Neutrophil (primary cell): Measurements from ENCODE around the gene TAPBPL.
A peak's percentile ranks its signal among the peaks of the same experiment; 100 is the strongest.
"Not testable (repeated sequence)": the region's sequence is repeated elsewhere in the genome, so short reads cannot be mapped to it uniquely, and the experiment has no call there.

Source experiments
- H3K27ac ChIP-seq: fragments of 200-600 bp; sonication (generic); 2 replicates; pipeline ENCODE4 v1.5.1; 2016; ENCODE audit warnings: mild to moderate bottlenecking, moderate library complexity
- H3K27me3 ChIP-seq: fragments of 200-600 bp; sonication (generic); 2 replicates; pipeline ENCODE4 v1.6.0; 2016; ENCODE audit warnings: mild to moderate bottlenecking
- H3K36me3 ChIP-seq: fragments of 200-600 bp; sonication (generic); 2 replicates; pipeline ENCODE4 v1.5.1; 2017
- H3K4me1 ChIP-seq, 2 experiments: fragments of 200-600 bp in 1 of 2; sonication (generic) in 1 of 2; 1 replicate in 1 of 2; 2 replicates in 1 of 2; pipeline versions ENCODE4 v1.5.1 to v1.6.1; 2013 to 2016; ENCODE audit warnings: low read depth in 1 of 2, low read length in 1 of 2, mild to moderate bottlenecking in 1 of 2, moderate library complexity in 1 of 2; ENCODE audit not compliant: control insufficient read depth in 1 of 2, insufficient read depth in 1 of 2
- H3K4me3 ChIP-seq, 2 experiments: fragments of 200-600 bp in 1 of 2; sonication (generic) in 1 of 2; 1 replicate in 1 of 2; 2 replicates in 1 of 2; pipeline ENCODE4 v1.5.1; 2013 to 2016; ENCODE audit warnings: low read depth in 1 of 2, low read length in 1 of 2, mild to moderate bottlenecking in 1 of 2, moderate library complexity in 1 of 2
- H3K9me3 ChIP-seq: fragments of 200-600 bp; sonication (generic); 2 replicates; pipeline ENCODE4 v1.5.1; 2016
- TF ChIP-seq, protein P1 (sequence below): fragments of 200-600 bp; sonication (generic); IDR thresholded peaks from 2 replicates; pipeline ENCODE4 v1.5.1; 2016; ENCODE audit warnings: antibody characterized with exemption

Gene TAPBPL

DNA sequence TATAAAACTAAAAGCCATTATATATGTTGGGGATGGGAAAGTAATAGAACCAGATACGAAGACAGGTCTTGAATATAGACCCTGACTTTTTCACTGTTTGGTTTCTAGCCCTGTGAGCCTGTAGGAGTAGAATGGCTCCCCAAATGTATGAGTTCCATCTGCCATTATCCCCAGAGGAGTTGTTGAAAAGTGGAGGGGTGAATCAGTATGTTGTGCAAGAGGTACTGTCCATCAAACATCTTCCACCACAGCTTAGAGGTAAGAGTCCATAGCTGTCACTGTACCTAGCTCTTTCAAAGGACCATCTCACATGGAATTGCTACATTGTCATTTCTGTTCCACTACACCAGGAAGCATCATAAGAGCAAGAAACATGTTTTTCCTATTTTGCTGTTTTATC lies 43.1 kb downstream of the TAPBPL start:
- TF ChIP-seq, protein P1, sequence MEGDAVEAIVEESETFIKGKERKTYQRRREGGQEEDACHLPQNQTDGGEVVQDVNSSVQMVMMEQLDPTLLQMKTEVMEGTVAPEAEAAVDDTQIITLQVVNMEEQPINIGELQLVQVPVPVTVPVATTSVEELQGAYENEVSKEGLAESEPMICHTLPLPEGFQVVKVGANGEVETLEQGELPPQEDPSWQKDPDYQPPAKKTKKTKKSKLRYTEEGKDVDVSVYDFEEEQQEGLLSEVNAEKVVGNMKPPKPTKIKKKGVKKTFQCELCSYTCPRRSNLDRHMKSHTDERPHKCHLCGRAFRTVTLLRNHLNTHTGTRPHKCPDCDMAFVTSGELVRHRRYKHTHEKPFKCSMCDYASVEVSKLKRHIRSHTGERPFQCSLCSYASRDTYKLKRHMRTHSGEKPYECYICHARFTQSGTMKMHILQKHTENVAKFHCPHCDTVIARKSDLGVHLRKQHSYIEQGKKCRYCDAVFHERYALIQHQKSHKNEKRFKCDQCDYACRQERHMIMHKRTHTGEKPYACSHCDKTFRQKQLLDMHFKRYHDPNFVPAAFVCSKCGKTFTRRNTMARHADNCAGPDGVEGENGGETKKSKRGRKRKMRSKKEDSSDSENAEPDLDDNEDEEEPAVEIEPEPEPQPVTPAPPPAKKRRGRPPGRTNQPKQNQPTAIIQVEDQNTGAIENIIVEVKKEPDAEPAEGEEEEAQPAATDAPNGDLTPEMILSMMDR: no peak
- peaks cover 39 to 41% of the 10 kb centered on the region in 2 experiments for H3K4me1 ChIP-seq
- no peaks in the 10 kb centered on the region for H3K9me3 ChIP-seq
- peak overlapping the region; percentile 94 for H3K27ac ChIP-seq
- H3K4me3 ChIP-seq: peak overlapping the region; percentile 88 to 93
- no peaks in the 10 kb centered on the region for H3K27me3 ChIP-seq
- H3K36me3 ChIP-seq: peaks cover 30% of the 10 kb centered on the region

DNA sequence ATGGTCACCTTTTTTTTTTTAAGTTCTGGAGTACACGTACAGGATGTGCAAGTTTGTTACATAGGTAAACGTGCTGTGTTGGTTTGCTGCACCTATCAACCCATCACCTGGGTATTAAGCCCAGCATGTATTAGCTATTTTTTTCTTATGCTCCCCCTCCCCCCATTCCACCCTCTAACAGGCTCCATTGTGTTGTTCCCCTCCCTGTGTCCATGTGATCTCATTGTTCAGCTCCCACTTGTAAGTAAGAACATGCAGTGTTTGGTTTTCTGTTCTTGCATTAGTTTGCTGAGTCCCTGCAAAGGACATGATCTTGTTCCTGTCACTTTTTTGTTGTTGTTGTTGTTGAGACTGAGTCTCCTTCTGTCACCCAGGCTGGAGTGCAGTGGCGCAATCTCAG lies 45.4 kb downstream of the TAPBPL start:
- not testable (repeated sequence) for H3K27me3 ChIP-seq, H3K27ac ChIP-seq, H3K4me3 ChIP-seq, H3K9me3 ChIP-seq
- Histone ChIP-seq H3K4me1 (peaks cover 34 to 39% of the 10 kb centered on the region in 2 experiments), H3K36me3 (peaks cover 39% of the 10 kb centered on the region)

DNA sequence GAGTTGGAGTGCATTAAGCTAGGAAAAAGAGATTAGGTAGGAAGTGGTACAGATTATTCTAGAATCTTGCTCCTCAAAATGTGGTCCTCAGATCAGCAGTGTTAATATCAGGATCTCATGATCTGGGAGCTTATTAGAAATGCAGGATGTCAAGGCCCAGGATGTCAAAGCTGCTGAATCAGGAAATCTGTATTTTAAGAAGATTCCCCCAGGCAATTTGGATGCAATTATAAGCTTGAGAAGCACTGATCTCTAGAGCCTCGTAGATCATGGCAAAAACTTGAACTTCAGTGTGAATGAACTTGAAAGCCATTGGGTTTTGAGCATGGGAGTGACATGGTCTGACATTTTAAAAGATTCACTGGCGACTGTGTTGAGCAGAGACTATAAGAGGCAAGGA lies 48.6 kb downstream of the TAPBPL start:
- TF ChIP-seq, protein P1: no peak
- Histone ChIP-seq H3K4me3 (no peak overlapping the region), H3K27ac (no peak overlapping the region), H3K36me3 (peaks cover 52% of the 10 kb centered on the region), H3K4me1 (peaks cover 12 to 14% of the 10 kb centered on the region in 2 experiments), H3K27me3 (no peaks in the 10 kb centered on the region), H3K9me3 (no peaks in the 10 kb centered on the region)

DNA sequence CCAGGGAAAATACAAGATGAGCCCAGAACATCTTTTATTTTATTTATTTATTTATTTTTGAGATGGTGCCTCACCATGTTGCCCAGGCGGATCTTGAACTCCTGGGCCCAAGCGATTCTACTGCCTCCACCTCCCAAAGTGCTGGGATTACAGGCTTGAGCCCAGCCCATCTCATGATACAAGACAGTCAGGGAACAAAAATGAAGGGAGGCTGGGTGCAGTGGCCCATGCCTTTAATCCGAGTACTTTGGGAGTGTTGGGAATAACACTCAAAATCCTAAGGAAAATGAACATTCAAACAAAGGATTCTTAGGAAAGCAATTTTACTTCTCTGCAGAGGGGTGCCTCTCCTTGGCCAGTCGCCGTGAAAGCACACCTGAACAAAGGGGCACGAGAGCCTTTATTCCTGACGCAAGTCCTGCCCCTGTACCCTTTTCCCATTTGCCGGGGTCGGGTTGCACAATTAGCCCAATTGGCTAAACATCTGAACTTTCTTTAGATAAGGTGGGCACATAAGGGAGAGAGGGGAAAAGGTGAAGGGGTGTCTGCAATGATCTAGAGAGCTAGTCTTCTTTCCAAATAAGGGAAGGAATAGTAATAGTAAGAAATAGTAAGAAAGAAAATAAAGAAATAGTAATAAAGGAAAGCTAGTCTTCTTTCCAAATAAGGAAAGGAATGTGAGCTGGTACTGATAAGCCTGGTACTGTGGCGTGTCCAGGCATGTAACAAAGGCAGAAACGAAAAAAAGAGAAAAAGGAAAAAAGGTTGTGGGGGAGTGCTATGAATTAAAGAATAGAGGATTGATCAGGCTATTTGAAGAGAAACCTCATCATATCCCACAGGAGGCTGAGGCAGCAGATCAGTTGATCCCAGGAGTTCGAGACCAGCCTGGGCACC lies 55.5 kb downstream of the TAPBPL start:
- H3K4me1 ChIP-seq: no peaks in the 10 kb centered on the region
- H3K4me3 ChIP-seq: no peak overlapping the region
- no peaks in the 10 kb centered on the region for H3K9me3 ChIP-seq
- H3K27me3 ChIP-seq: no peaks in the 10 kb centered on the region
- peaks cover 56% of the 10 kb centered on the region for H3K36me3 ChIP-seq
- no peak overlapping the region for H3K27ac ChIP-seq
- TF ChIP-seq, protein P1: no peak

DNA sequence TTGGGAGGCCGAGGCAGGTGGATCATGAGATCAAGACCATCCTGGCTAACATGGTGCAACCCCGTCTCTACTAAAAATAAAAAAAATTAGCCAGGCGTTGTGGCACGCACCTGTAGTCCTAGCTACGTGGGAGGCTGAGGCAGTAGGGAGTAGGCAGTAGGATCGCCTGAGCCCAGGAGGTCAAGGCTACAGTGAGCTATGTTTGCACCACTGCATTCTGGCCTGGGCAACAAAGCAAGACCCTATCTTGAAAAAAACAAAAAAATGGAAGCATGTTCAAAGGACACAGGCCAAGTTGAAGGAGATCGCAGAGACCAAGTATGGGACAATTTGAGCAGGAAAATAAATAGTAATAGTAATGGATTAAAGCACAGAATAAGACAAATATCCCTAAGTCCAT lies 56.2 kb downstream of the TAPBPL start:
- TF ChIP-seq, protein P1: no peak
- H3K27ac ChIP-seq: no peak overlapping the region
- H3K36me3 ChIP-seq: peaks cover 60% of the 10 kb centered on the region

More for the DNA sequence above, 56.2 kb downstream of the TAPBPL start:
- Histone ChIP-seq H3K4me3 (no peak overlapping the region), H3K9me3 (no peaks in the 10 kb centered on the region), H3K27me3 (no peaks in the 10 kb centered on the region), H3K4me1 (no peaks in the 10 kb centered on the region)
